Thoracic aorta (tissue), 2 donors: ENCODE results near the gene SMTNL1. TPM values are rescaled to one million over a fixed set of nuclear protein-coding genes. Genes with fewer than 3 reads are reported as not detected.
A peak's percentile ranks its signal among the peaks of the same experiment; 100 is the strongest.

Source experiments
- ATAC-seq: fragments of 150-250 bp; one replicate; pipeline ENCODE4 v1.8.0; 2017; ENCODE audit warnings: low read depth; ENCODE audit not compliant: insufficient number of reproducible peaks, low FRiP score
- DNase-seq: peaks from one replicate; pipeline ENCODE4 v3.0.0-alpha.2; 2020; ENCODE audit warnings: low spot score
- H3K27ac ChIP-seq, 2 donors: fragments of 200-600 bp; sonication (generic); 1 replicate in 1 of 2; 2 replicates in 1 of 2; pipeline ENCODE4 v1.5.1; 2016; ENCODE audit warnings: mild to moderate bottlenecking in 2 of 2, moderate library complexity in 2 of 2
- H3K27me3 ChIP-seq: fragments of 200-600 bp; sonication (generic); replicated peaks from 2 replicates; pipeline ENCODE4 v1.6.0; 2016; ENCODE audit warnings: mild to moderate bottlenecking; ENCODE audit not compliant: insufficient read depth
- H3K36me3 ChIP-seq: fragments of 200-600 bp; sonication (generic); one replicate; pipeline ENCODE4 v1.5.1; 2016
- H3K4me1 ChIP-seq, 2 donors: fragments of 200-600 bp; sonication (generic); 1 replicate in 1 of 2; 2 replicates in 1 of 2; pipeline versions ENCODE4 v1.5.1 to v1.6.0; 2016; ENCODE audit warnings: low read depth in 2 of 2, mild to moderate bottlenecking in 1 of 2; ENCODE audit not compliant: control insufficient read depth in 1 of 2
- H3K4me3 ChIP-seq: fragments of 200-600 bp; sonication (generic); 2 replicates; pipeline ENCODE4 v1.5.1; 2016; ENCODE audit warnings: mild to moderate bottlenecking
- H3K9me3 ChIP-seq: fragments of 200-600 bp; sonication (generic); 2 replicates; pipeline ENCODE4 v1.5.1; 2016
- CTCF ChIP-seq: fragments of 200-600 bp; sonication (generic); IDR thresholded peaks from one replicate; pipeline ENCODE4 v1.5.1; 2019; ENCODE audit warnings: antibody characterized with exemption
- total RNA-seq, 2 donors: library from RNA; depleted of rRNA; stranded (reverse); fragments of >200 nt; gene quantifications; one replicate each; pipeline versions ENCODE4 v1.1.0 to v1.2.3, GENCODE V29; 2016

SMTNL1 gene
- total RNA-seq, 2 donors from 2014 or later = not detected

DNA sequence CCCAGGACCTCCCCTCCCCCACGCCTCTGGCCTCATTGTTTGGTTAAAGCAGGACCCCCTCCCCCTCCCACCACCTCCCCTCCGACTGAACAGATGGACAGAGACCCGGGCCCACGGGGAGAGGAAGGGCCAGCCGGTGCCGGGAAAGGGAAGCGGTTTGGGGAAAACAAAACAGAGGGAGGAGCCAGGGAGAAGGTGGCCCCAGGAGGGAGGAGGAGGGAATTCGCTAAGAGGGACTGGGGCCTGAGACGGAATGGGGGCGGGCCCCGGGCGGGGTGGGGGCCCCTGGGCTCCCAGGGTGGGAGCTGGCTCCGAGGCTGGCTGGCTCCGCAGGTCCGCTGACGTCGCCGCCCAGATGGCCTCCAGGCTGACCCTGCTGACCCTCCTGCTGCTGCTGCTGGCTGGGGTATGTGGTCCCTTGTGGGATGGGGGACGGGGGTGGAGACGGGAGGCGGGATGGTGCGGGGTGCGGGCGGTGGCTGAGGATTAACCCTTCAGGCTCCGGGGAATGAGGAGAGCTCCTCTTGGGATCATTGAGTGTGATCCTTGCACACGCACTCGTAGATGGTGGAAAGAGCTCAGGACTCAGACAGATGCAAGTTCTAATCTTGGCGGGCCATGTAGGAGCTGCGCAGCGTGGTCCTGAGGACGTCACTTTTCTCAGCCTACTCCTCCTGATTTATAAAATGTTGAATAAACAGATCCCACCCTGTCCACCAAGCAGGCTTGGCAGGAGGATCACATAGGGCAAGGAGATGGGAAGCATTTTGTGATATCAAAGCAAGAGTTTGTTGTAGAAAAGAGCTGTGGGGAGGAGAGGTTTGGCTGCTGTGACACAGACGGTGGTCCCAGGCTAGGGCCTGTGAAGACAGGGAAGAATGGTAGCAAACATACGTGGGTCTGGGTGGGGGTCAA lies 60.8 kb downstream of the SMTNL1 start:
- Histone ChIP-seq H3K36me3 (peaks cover 15% of the 10 kb centered on the region), H3K9me3 (no peaks in the 10 kb centered on the region), H3K27ac (peak overlapping the region; percentile 98 to 99), H3K27me3 (no peaks in the 10 kb centered on the region), H3K4me1 (peaks cover 4 to 20% of the 10 kb centered on the region in 2 donors), H3K4me3 (peak overlapping the region; percentile 88)
- peak; percentile 25 for DNase-seq
- peak; percentile 83 for ATAC-seq
- TF ChIP-seq CTCF = no peak

DNA sequence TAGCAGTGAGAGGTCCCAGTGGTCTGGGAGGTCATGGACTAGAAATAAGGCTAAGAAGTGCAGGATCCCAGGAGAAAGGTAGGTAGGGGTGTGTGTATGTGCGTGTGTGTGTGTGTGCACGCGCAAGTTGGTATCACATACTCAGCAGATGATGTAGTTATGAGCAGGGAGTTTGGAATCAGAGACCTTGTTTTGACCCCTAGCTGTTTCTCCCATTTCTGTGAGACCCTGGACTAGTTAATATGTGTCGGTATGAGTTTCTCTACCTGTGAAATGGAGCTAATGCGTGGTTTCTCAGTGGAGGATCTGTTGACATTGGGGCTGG lies 61.4 kb downstream of the SMTNL1 start:
- peak overlapping the region; percentile 88 for H3K4me3 ChIP-seq
- peaks cover 17% of the 10 kb centered on the region for H3K36me3 ChIP-seq
- H3K4me1 ChIP-seq = peaks cover 4 to 20% of the 10 kb centered on the region in 2 donors
- TF ChIP-seq CTCF = no peak
- H3K27me3 ChIP-seq = no peaks in the 10 kb centered on the region
- ATAC-seq = peak; percentile 37
- no peak for DNase-seq
- no peaks in the 10 kb centered on the region for H3K9me3 ChIP-seq
- peak overlapping the region; percentile 98 to 99 for H3K27ac ChIP-seq

DNA sequence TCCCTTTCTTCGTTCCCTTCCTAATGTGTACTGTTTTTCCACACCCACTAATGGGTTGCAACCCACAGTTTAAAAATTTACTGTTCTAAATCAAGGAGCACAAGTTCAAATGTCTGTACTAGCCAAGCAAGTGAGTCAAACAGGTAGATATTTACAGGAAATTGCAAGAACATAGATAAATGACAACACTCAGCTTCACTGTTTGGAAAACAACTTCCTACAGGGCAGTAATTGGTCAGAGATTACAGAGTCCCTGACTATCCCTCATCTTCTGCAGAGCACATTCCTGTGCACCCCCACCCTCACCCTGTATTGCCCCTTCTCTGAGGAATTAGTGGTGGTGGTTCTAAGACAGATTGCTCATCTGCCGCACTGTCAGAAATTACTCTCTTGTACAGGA lies 62.0 kb downstream of the SMTNL1 start:
- ATAC-seq (no peak), DNase-seq (no peak)
- Histone ChIP-seq H3K27ac (peak overlapping the region; percentile 98 to 99), H3K36me3 (peaks cover 17% of the 10 kb centered on the region), H3K4me1 (peaks cover 4 to 20% of the 10 kb centered on the region in 2 donors), H3K4me3 (peak overlapping the region; percentile 88), H3K27me3 (no peaks in the 10 kb centered on the region), H3K9me3 (no peaks in the 10 kb centered on the region)
- no peak for TF ChIP-seq CTCF

Other genes with a start within 250 kb of the SMTNL1 start
- 100 to 1,000 TPM; 105 to 153 TPM for gene TNKS1BP1, start 212.6 kb upstream of the SMTNL1 start, total RNA-seq
- 10 to 100 TPM; 42.0 to 51.4 TPM for gene SSRP1, start 201.7 kb upstream of the SMTNL1 start, total RNA-seq
- not detected for gene P2RX3, start 199.2 kb upstream of the SMTNL1 start, total RNA-seq
- not detected for gene PRG3, start 156.4 kb upstream of the SMTNL1 start, total RNA-seq
- under 1 TPM in 1 of 2 donors, not detected in 1; 0.54 TPM for gene PRG2, start 146.9 kb upstream of the SMTNL1 start, total RNA-seq
- gene SLC43A3, start 110.5 kb upstream of the SMTNL1 start, total RNA-seq = 10 to 100 TPM; 76.0 to 92.3 TPM
- under 1 TPM in 1 of 2 donors, not detected in 1; 0.35 TPM for gene RTN4RL2, start 77.1 kb upstream of the SMTNL1 start, total RNA-seq
- gene SLC43A1, start 21.9 kb upstream of the SMTNL1 start, total RNA-seq = 10 to 100 TPM; 16.6 to 23.6 TPM
- 10 to 100 TPM; 19.5 to 33.5 TPM for gene TIMM10, start 6.8 kb upstream of the SMTNL1 start, total RNA-seq
- 10 to 100 TPM; 22.6 to 45.8 TPM for gene UBE2L6, start 30.1 kb downstream of the SMTNL1 start, total RNA-seq
- 100 to 1,000 TPM; 674 to 695 TPM for gene SERPING1, start 60.1 kb downstream of the SMTNL1 start, total RNA-seq
- 1 to 10 TPM; 1.1 to 1.2 TPM for gene YPEL4, start 112.3 kb downstream of the SMTNL1 start, total RNA-seq
- 10 to 100 TPM; 15.0 TPM for gene CLP1, start 120.2 kb downstream of the SMTNL1 start, total RNA-seq
- 10 to 100 TPM; 46.0 to 53.3 TPM for gene ZDHHC5, start 130.5 kb downstream of the SMTNL1 start, total RNA-seq
- 10 to 100 TPM; 11.1 to 11.9 TPM for gene MED19, start 174.6 kb downstream of the SMTNL1 start, total RNA-seq
- 10 to 100 TPM; 47.4 to 57.2 TPM for gene TMX2, start 175.0 kb downstream of the SMTNL1 start, total RNA-seq
- gene SELENOH, start 203.9 kb downstream of the SMTNL1 start, total RNA-seq = 10 to 100 TPM; 73.9 to 78.0 TPM
- not detected for gene BTBD18, start 214.2 kb downstream of the SMTNL1 start, total RNA-seq
- gene CTNND1, start 224.2 kb downstream of the SMTNL1 start, total RNA-seq = 100 to 1,000 TPM in 1 of 2 donors, 10 to 100 TPM in 1; 95.3 to 119 TPM